BE2C (cell line): ENCODE data around the gene ARPC1A.
"Not testable (repeated sequence)": the region's sequence is repeated elsewhere in the genome, so short reads cannot be mapped to it uniquely, and the experiment has no call there.

ENCODE experiments used
- DNase-seq: peaks from one replicate; pipeline ENCODE4 v3.0.0-alpha.2; 2020
- H3K27me3 ChIP-seq: fragments of 250-450 bp; sonication (Bioruptor Pico); 2 replicates; pipeline ENCODE4 v1.5.1; 2020; ENCODE audit warnings: mild to moderate bottlenecking
- H3K36me3 ChIP-seq: fragments of 250-450 bp; sonication (Bioruptor Pico); 2 replicates; pipeline ENCODE4 v1.5.1; 2020; ENCODE audit warnings: mild to moderate bottlenecking
- H3K4me1 ChIP-seq: fragments of 250-450 bp; sonication (Bioruptor Pico); 2 replicates; pipeline ENCODE4 v1.5.1; 2020
- H3K4me3 ChIP-seq: 2 replicates; pipeline ENCODE4 v1.5.1; 2011; ENCODE audit warnings: low read depth, low read length
- H3K9me3 ChIP-seq: fragments of 250-450 bp; sonication (Bioruptor Pico); 2 replicates; pipeline ENCODE4 v1.5.1; 2020
- TF ChIP-seq, protein P1 (sequence below): IDR thresholded peaks from 2 replicates; pipeline ENCODE4 v1.5.1; 2012; ENCODE audit warnings: mild to moderate bottlenecking, low read depth, low read length

Gene ARPC1A

DNA sequence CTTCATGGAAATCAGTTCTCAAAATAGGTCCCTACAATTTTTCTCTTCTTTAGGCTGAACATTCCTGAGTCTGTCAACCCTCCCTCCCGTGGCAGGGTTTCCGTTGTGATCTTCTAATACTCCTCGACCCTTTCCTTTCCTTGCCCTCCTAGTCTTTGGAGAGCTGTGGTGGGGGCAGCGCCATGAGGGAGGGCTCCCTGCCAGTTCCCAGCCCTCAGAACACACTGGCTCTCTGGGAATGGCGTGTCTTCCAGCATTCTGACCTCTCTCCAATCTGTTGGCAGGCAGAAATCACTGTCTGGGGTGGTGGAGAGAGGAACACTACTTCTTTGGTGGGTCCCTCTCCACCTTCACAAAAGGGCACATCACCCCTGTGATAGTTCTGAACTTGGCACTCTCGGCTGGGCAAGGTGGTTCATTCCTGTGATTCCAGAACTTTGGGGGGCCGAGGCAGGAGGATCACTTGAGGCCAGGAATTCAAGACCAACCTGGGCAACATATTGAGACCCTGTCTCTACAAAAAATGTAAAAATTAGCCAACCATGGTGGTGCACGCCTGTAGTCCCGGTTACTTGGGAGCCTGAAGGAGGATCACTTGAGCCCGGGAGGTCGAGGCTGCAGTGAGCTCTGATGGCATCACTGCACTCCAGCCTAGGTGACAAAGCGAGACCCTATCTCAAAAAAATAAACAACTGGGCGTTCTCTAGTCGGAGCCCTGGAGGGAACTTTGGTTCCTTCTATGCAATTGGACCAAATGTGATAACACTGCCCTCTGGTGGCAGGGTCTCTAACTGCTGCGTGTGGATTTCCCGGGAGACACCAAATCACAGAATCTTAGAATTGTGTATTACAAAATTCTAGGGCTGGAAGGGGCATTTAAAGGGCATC lies 13.1 kb upstream of the ARPC1A start:
- H3K9me3 ChIP-seq, result no peaks in the 10 kb centered on the region
- no peaks in the 10 kb centered on the region; the same call in 1 of the 2 replicates for H3K4me1 ChIP-seq
- H3K36me3 ChIP-seq, result no peaks in the 10 kb centered on the region
- TF ChIP-seq, protein P1, sequence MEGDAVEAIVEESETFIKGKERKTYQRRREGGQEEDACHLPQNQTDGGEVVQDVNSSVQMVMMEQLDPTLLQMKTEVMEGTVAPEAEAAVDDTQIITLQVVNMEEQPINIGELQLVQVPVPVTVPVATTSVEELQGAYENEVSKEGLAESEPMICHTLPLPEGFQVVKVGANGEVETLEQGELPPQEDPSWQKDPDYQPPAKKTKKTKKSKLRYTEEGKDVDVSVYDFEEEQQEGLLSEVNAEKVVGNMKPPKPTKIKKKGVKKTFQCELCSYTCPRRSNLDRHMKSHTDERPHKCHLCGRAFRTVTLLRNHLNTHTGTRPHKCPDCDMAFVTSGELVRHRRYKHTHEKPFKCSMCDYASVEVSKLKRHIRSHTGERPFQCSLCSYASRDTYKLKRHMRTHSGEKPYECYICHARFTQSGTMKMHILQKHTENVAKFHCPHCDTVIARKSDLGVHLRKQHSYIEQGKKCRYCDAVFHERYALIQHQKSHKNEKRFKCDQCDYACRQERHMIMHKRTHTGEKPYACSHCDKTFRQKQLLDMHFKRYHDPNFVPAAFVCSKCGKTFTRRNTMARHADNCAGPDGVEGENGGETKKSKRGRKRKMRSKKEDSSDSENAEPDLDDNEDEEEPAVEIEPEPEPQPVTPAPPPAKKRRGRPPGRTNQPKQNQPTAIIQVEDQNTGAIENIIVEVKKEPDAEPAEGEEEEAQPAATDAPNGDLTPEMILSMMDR, result peak; percentile 90
- DNase-seq, result peak; percentile 71
- no peak overlapping the region for H3K4me3 ChIP-seq
- H3K27me3 ChIP-seq, result peaks cover 14% of the 10 kb centered on the region

DNA sequence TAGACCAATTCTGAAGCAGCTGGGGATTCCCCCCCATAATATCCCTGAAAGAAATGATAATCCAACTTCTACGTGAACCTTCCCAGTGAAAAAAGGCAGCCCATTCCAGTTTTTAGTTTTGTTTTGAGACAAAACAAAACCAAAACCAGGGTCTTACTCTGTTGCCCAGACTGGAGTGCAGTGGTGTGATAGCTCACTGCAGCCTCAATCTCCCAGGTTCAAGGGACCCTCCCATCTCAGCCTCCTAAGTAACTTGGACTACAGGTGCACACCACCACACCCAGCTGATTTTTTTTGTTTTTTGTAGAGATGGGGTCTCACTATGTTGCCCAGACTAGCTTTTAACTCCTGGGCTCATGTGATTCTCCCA lies 12.5 kb upstream of the ARPC1A start:
- TF ChIP-seq, protein P1, result no peak
- H3K27me3 ChIP-seq, result peaks cover 14% of the 10 kb centered on the region
- H3K4me1 ChIP-seq, result no peaks in the 10 kb centered on the region; the same call in 1 of the 2 replicates
- H3K36me3 ChIP-seq, result no peaks in the 10 kb centered on the region
- H3K9me3 ChIP-seq, result no peaks in the 10 kb centered on the region
- H3K4me3 ChIP-seq, result no peak overlapping the region
- DNase-seq, result no peak

DNA sequence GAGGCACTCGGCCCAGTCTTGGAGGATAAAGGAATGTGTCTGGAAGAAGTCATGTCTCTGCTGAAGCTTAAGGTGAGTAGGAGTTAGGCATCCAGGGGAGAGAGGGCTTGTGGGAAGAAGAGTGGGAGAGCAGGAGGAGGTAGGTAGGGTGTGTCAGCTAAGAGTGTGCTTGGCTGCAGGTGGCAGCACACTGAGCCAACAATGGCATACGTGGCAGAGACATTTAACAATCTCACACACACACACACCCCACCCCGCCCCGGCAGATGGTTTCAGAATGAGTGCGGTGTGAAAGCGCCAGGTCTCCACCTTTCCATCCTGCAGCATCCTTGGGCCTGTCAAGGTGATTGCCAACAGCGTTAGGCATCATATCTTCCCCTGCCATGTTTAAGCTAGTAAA lies 11.2 kb upstream of the ARPC1A start:
- Histone ChIP-seq H3K4me1 (no peaks in the 10 kb centered on the region; the same call in 1 of the 2 replicates), H3K4me3 (no peak overlapping the region), H3K27me3 (peaks cover 14% of the 10 kb centered on the region), H3K36me3 (no peaks in the 10 kb centered on the region), H3K9me3 (no peaks in the 10 kb centered on the region)
- DNase-seq, result no peak
- TF ChIP-seq, protein P1, result no peak

DNA sequence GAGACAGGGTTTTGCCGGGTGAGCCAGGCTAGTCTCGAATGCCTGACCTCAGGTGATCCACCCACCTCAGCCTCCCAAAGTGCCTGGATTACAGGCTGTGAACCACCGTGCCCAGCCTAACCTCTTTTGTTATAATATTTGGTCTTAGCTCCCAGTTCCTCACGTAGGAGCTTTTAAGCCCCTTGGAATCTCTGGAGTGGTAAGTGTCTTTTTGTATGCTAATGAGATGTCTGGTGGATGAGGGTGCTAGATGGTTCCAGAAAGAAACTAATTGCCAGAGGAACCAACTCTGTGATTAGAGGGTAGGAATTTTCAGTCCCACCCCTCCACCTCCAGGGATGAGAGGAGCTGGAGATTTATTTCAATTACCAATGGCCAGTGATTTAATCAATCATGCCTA lies 5.3 kb upstream of the ARPC1A start:
- Histone ChIP-seq H3K9me3 (no peaks in the 10 kb centered on the region), H3K4me1 (no peaks in the 10 kb centered on the region), H3K36me3 (no peaks in the 10 kb centered on the region), H3K4me3 (no peak overlapping the region), H3K27me3 (no peaks in the 10 kb centered on the region)
- no peak for DNase-seq
- TF ChIP-seq, protein P1, result no peak

DNA sequence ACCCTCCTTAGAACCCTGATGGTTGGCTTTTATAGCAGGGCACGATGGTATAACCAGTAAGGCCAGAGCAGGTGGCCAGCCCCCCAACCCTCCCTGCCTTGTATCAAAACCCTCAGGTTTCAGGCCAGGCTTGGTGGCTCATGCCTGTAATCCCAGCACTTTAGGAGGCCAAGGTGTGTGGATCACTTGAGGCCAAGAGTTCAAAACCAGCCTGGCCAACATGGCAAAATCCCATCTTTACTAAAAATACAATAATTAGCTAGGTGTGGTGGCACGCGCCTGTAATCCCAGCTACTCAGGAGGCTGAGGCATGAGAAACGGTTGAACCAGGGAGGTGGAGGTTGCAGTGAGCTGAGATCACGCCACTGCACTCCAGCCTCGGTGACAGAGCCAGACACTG lies 3.0 kb upstream of the ARPC1A start:
- not testable (repeated sequence) for H3K27me3 ChIP-seq, H3K36me3 ChIP-seq

DNA sequence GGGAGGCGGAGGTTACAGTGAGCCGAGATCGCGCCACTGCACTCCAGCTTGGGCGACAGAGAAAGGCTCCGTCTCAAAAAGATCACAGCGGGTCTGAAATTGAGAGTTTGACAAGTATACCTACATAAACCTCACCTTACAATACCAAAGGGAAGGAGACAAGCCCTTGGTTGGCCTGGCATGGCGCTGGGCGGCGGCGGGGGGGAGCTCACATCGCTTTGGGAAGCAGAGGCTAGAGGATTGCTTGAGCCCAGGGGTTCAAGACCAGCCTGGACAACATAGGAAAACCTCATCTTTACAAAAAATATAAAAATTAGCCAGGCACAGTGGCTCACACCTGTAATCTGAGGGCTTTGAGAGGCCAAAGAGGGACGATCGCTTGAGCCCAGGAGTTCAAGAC lies 1.1 kb upstream of the ARPC1A start:
- Histone ChIP-seq H3K36me3 (no peaks in the 10 kb centered on the region; the same call in 1 of the 2 replicates), H3K9me3 (no peaks in the 10 kb centered on the region), H3K4me1 (no peaks in the 10 kb centered on the region), H3K27me3 (no peaks in the 10 kb centered on the region), H3K4me3 (peak overlapping the region; percentile 97)
- TF ChIP-seq, protein P1, result no peak
- DNase-seq, result no peak

More for the DNA sequence above, 3.0 kb upstream of the ARPC1A start:
- DNase-seq, H3K4me1 ChIP-seq, H3K4me3 ChIP-seq, H3K9me3 ChIP-seq: not testable (repeated sequence)
